Measurements from ENCODE around the gene TRIO. TPM values are rescaled to one million over a fixed set of nuclear protein-coding genes. Genes with fewer than 3 reads are reported as not detected.

The TRIO gene
- total and polyA plus RNA-seq, 2 donors, result 35.8 to 233 TPM

DNA sequence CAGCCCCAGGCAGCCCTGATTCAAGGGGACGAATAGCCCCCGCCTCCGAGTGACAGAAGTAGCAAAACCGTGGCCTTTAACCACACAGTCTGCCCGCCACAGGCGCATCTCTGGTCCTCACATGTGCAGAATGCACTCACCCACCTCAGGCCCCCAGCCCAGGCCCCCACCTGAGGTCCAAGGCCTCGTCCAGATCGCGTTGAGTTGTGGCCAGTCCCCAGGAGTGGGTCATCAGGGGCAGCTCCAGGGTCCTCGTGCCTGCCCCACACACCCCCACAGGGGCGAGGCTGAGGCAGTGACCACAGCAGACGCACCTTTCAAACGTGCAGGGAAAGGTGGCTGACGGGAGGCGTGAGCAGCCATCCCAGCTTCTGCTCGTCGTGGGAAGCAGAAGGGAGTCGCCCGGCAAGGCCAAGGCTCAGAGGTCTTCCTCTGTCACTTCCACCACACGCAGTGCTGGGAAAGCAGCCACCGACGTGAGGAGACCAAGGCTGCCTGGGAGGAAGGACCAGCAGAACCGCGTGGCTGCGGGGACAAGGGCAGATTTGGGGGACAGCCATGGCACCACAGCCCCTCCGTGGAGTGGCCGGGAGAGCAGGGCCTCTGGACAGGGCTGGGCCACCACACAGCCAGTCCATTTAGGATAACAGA lies 360.7 kb downstream of the TRIO start:
- Histone ChIP-seq H3K4me1 (ENCODE audit: insufficient read depth) (no peaks in the 10 kb centered on the region), H3K4me3 (ENCODE audit: low read depth, low read length) (no peak overlapping the region), H3K36me3 (ENCODE audit: insufficient read depth) (no peaks in the 10 kb centered on the region), H3K27ac (ENCODE audit: low read depth) (no peak overlapping the region)
- no peak for DNase-seq (ENCODE audit: extremely low spot score)
- 86% methylated on average over 27 of the region's 27 CpGs for WGBS

DNA sequence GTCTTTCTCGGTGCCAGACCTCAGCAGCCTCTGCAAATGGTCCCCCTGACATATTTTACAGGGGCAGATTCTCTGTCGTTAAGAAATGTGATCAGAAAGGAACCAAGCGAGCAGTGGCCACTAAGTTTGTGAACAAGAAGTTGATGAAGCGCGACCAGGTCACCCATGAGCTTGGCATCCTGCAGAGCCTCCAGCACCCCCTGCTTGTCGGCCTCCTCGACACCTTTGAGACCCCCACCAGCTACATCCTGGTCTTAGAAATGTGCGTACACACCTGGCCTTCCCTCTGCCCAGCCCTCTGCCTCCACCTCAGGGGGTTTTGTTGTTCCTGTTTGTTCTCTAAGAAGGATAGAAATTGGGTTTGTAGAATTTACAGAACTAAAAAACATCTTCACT lies 361.2 kb downstream of the TRIO start:
- 90% methylated on average over 8 of the region's 8 CpGs for WGBS
- H3K4me3 ChIP-seq (ENCODE audit: low read depth, low read length), result no peak overlapping the region
- DNase-seq (ENCODE audit: extremely low spot score), result no peak
- no peak overlapping the region for H3K27ac ChIP-seq (ENCODE audit: low read depth)
- no peaks in the 10 kb centered on the region for H3K4me1 ChIP-seq (ENCODE audit: insufficient read depth)
- H3K36me3 ChIP-seq (ENCODE audit: insufficient read depth), result no peaks in the 10 kb centered on the region

DNA sequence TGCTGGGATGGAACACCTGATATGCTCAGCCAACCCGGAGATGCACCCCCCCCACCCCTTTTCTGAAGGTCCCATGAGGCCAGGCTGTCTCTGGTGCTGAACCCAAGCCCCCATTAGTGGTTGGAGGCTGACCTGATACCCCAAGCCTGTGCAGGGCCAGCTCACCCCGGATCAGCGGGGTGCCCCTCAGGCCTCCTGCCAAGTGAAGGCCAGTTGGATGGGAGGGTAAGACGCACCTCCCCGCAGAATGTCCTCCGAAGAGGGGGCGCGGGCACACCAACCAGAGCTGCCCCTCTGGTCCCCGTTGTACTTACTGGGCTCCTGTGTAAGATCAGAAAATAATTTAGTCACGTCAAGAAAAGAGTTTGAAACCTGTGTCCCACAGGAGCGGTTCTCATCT lies 361.7 kb downstream of the TRIO start:
- H3K36me3 ChIP-seq (ENCODE audit: insufficient read depth), result no peaks in the 10 kb centered on the region
- 92% methylated on average over 11 of the region's 11 CpGs for WGBS

DNA sequence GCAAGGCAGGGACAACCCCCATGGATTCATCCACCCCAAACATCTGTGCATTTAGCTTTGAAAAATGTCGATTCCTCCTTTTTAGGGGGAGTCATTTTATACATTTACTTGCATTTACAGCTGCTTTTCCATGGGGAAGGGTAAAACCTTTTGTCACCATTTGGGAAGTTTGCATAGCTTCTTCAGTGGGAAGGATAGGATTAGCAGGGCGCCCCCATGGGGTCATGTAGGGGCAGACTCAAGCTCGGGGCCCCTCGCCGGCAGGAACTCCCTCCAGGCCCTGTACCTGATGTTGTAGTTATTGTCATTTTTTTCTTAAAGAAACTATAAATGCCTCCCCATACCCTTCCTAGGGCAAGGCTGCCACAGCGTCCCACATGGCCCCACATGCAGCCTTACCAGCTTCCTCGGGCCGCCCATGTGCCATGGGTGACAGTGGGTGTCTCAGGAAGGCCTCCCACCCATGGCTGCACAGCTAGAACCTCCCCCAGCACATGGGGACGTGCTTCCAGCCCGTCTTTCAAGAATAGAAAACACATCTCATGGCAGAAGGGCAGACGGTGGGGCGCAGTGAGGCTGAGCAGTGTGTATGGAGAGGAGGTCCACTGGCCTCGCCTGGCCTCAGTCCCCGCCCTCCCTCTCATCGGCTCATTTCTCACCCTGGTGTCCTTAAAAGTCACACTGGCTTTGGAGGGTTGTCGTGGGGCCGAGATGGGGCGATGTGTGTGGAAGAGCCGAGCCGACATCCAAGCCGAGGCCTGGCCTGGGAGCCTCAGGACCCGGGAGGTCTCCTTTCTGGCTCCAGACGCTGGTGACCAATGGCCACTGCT lies 362.4 kb downstream of the TRIO start:
- Histone ChIP-seq H3K36me3 (ENCODE audit: insufficient read depth) (no peaks in the 10 kb centered on the region), H3K4me1 (ENCODE audit: insufficient read depth) (no peaks in the 10 kb centered on the region), H3K4me3 (ENCODE audit: low read depth, low read length) (no peak overlapping the region), H3K27ac (ENCODE audit: low read depth) (no peak overlapping the region)
- 87% methylated on average over 23 of the region's 23 CpGs for WGBS
- DNase-seq (ENCODE audit: extremely low spot score), result no peak

More for the DNA sequence above, 361.7 kb downstream of the TRIO start:
- no peak overlapping the region for H3K4me3 ChIP-seq (ENCODE audit: low read depth, low read length)
- DNase-seq (ENCODE audit: extremely low spot score), result no peak
- H3K4me1 ChIP-seq (ENCODE audit: insufficient read depth), result no peaks in the 10 kb centered on the region
- no peak overlapping the region for H3K27ac ChIP-seq (ENCODE audit: low read depth)

DNA sequence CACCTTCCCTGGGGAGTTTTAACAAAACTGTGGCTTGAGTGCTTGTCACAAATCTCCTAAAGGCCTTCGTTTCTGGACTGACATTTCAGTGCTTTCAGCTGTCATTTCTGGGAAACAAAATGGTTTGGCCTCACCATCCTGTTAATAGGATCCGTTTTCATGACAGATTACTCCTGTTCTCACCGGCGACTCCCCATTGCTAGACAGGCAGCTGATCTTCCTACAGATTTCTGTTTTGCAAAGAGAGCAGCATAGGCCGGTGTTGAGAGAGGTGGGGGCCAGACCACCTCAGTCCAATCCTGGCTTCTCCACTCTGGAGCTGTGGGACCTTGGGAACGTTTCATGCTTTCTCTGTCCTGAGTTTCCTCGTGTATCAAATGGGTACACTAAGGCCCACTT lies 363.0 kb downstream of the TRIO start:
- DNase-seq (ENCODE audit: extremely low spot score), result no peak
- WGBS, result 79% methylated on average over 7 of the region's 7 CpGs
- Histone ChIP-seq H3K4me3 (ENCODE audit: low read depth, low read length) (no peak overlapping the region), H3K36me3 (ENCODE audit: insufficient read depth) (no peaks in the 10 kb centered on the region), H3K27ac (ENCODE audit: low read depth) (no peak overlapping the region), H3K4me1 (ENCODE audit: insufficient read depth) (no peaks in the 10 kb centered on the region)

DNA sequence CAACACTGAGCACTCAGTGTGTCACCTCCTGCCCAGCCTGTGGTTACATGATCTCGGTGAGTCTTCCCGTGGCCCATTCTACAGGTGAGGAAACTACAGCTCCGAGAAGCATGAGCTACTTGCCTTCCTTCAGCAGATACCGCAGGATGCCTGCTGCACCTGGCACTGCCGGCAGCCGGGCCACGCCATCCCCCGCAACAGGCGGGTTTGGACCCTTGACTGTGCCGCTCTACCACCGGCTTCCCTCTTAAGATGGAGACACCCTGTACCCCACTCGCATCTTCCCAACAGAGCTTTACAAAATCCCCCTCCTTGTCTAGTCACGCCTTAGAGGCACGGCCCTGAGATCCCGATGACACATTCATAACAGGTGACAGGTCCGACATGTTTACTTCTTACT lies 363.5 kb downstream of the TRIO start:
- no peak overlapping the region for H3K27ac ChIP-seq (ENCODE audit: low read depth)
- WGBS, result 93% methylated on average over 16 of the region's 16 CpGs
- DNase-seq (ENCODE audit: extremely low spot score), result no peak
- no peaks in the 10 kb centered on the region for H3K4me1 ChIP-seq (ENCODE audit: insufficient read depth)
- H3K36me3 ChIP-seq (ENCODE audit: insufficient read depth), result no peaks in the 10 kb centered on the region
- H3K4me3 ChIP-seq (ENCODE audit: low read depth, low read length), result no peak overlapping the region

DNA sequence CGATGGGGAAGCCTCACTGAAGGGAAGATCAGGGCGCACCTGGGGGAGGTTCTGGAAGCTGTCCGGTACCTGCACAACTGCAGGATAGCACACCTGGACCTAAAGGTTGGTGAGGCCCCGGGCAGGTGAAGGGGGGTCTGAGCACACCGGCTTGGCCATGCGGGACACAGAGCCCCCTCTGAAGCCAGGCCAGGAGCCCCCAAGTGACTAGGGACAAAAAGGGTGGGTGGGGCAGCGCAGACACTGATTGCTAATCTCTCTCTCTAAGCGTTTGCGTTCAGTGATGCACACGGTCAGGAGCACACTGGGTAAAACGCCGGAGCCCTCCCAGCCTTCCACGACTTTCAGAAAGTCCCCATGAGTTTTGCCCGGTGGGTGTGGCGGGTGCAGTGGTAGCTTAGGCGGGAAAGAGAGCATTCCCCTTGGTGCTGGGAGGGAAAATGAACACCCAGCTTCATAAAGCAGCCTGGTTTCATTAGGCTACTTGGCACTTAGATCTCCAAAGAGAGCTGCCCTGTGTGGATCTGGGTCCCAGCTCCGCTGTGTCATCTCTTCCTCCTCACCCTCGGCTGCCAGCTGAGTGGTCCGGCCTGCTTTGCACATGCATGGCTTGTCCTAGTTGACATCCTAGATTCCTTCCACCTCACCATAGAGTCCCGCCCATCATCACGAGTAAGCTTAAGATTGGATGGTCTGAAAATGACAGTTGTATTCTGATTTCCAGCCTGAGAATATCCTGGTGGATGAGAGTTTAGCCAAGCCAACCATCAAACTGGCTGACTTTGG lies 364.2 kb downstream of the TRIO start:
- 92% methylated on average over 21 of the region's 21 CpGs for WGBS
- DNase-seq (ENCODE audit: extremely low spot score), result no peak
- no peaks in the 10 kb centered on the region for H3K36me3 ChIP-seq (ENCODE audit: insufficient read depth)
- H3K27ac ChIP-seq (ENCODE audit: low read depth), result no peak overlapping the region
- no peaks in the 10 kb centered on the region for H3K4me1 ChIP-seq (ENCODE audit: insufficient read depth)
- no peak overlapping the region for H3K4me3 ChIP-seq (ENCODE audit: low read depth, low read length)

DNA sequence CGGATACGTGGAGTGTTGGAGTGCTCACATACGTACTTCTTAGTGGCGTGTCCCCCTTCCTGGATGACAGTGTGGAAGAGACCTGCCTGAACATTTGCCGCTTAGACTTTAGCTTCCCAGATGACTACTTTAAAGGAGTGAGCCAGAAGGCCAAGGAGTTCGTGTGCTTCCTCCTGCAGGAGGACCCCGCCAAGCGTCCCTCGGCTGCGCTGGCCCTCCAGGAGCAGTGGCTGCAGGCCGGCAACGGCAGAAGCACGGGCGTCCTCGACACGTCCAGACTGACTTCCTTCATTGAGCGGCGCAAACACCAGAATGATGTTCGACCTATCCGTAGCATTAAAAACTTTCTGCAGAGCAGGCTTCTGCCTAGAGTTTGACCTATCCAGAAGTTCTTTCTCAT lies 364.9 kb downstream of the TRIO start:
- no peak overlapping the region for H3K4me3 ChIP-seq (ENCODE audit: low read depth, low read length)
- no peaks in the 10 kb centered on the region for H3K4me1 ChIP-seq (ENCODE audit: insufficient read depth)
- 92% methylated on average over 20 of the region's 20 CpGs for WGBS
- no peak for DNase-seq (ENCODE audit: extremely low spot score)
- H3K36me3 ChIP-seq (ENCODE audit: insufficient read depth), result no peaks in the 10 kb centered on the region
- H3K27ac ChIP-seq (ENCODE audit: low read depth), result no peak overlapping the region

DNA sequence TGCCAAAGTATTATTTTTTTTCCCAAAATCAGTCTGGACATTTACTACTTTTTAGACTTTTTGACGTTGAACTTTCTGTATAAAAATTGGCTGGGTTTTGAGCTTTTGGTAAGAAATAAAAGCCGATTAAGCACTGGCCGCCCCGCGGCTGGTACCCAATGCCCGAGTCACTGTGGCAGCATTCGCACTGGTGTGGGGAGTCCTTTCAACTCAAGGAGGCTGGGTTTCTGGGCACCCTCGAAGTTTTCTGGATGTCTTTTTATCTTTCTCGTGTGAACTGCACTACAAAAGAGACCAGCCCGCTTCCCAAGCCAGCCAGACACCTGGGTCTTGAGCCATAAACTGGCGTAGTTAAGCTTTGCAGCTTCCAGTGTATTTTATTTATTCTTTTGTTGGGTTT lies 366.4 kb downstream of the TRIO start:
- Histone ChIP-seq H3K27ac (ENCODE audit: low read depth) (no peak overlapping the region), H3K4me1 (ENCODE audit: insufficient read depth) (no peaks in the 10 kb centered on the region), H3K4me3 (ENCODE audit: low read depth, low read length) (no peak overlapping the region), H3K36me3 (ENCODE audit: insufficient read depth) (no peaks in the 10 kb centered on the region)
- 66% methylated on average over 11 of the region's 11 CpGs for WGBS
- no peak for DNase-seq (ENCODE audit: extremely low spot score)

DNA sequence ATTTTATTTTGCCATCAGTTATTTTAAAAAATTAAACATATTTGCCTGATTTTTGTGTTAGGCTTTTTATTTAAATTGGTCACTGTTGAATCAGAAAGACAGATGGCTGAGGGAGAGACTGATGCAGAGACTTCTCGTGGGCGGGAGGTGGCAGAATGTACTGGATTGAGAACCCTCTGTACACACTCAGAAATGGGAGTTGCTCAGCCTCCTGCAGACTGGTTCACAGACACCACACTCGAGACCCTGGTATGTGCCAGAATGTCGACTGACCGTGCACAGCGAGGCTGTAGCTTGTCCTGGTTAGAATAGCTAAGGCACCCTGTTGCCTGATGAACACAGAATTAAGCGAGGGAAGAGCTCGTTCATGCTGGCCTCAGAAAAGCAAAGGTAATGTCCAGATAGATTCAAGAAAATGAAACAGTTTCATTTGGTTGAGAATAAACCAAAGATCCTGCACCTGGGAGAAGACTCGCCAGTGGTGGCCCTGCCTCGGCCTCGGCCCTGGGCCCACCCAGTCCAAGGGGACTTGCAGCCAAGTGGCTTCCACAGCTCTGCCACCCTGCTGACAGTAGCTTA lies 367.1 kb downstream of the TRIO start:
- no peak overlapping the region for H3K4me3 ChIP-seq (ENCODE audit: low read depth, low read length)
- H3K27ac ChIP-seq (ENCODE audit: low read depth), result no peak overlapping the region
- no peaks in the 10 kb centered on the region for H3K36me3 ChIP-seq (ENCODE audit: insufficient read depth)
- WGBS, result 86% methylated on average over 11 of the region's 11 CpGs
- no peaks in the 10 kb centered on the region for H3K4me1 ChIP-seq (ENCODE audit: insufficient read depth)
- no peak for DNase-seq (ENCODE audit: extremely low spot score)

DNA sequence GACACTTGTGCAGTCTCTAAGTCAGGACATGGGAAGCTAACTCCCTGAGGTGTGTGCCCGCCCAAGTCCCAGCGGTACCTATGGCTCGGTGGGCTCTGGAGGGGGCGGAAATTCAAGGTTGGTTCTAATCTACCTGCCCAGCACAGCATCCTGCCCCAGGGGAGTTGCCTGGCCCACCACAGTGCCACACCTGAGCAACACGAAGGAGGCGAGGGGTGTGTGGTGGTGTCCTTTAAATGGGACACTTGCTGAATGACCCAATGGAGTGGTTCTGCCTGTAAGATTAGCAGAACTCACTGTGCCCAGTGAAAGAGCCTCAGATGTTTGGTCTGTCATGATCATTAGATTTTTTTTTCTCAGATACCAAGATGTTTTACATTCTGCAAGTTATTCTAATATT lies 367.7 kb downstream of the TRIO start:
- no peak overlapping the region for H3K4me3 ChIP-seq (ENCODE audit: low read depth, low read length)
- no peaks in the 10 kb centered on the region for H3K4me1 ChIP-seq (ENCODE audit: insufficient read depth)
- no peaks in the 10 kb centered on the region for H3K36me3 ChIP-seq (ENCODE audit: insufficient read depth)
- no peak overlapping the region for H3K27ac ChIP-seq (ENCODE audit: low read depth)
- DNase-seq (ENCODE audit: extremely low spot score), result no peak
- 90% methylated on average over 6 of the region's 6 CpGs for WGBS

DNA sequence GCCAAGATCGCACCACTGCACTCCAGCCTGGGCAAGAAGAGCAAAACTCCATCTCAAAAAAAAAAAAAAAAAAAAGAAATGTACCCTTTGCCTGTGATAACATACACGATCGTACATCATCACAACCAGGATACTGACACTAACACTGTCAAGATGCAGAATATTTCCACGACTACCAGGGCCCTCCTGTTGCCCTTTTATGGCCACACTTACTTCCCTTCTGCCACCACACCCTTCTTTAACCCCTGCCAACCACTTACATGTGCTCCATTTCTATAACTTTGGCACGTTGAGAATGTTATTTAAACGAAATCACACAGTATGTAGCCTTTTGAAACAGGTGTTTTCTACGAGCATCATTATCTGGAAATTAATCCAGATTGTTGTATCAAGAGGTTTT lies 369.4 kb downstream of the TRIO start:
- Histone ChIP-seq H3K27ac (ENCODE audit: low read depth) (no peak overlapping the region), H3K4me3 (ENCODE audit: low read depth, low read length) (no peak overlapping the region), H3K4me1 (ENCODE audit: insufficient read depth) (no peaks in the 10 kb centered on the region), H3K36me3 (ENCODE audit: insufficient read depth) (no peaks in the 10 kb centered on the region)
- WGBS, result 62% methylated on average over 7 of the region's 7 CpGs
- no peak for DNase-seq (ENCODE audit: extremely low spot score)

DNA sequence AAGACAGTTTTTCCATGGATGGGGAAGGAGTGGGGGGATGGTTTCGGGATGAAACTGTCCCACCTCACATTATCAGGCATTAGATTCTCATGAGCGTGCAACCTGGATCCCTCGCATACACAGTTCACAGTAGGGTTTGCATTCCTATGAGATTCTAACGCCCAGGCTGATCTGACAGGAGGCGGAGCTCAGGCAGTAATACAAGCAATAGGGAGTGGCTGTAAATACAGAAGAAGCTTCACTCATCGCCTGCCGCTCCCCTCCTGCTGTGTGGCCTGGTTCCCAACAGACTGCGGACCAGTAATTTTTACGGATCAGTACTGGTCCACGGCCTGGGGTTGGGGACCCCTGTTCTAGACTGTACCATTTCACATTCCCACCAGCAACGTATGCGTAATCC lies 370.1 kb downstream of the TRIO start:
- no peaks in the 10 kb centered on the region for H3K4me1 ChIP-seq (ENCODE audit: insufficient read depth)
- no peaks in the 10 kb centered on the region for H3K36me3 ChIP-seq (ENCODE audit: insufficient read depth)
- H3K27ac ChIP-seq (ENCODE audit: low read depth), result no peak overlapping the region
- DNase-seq (ENCODE audit: extremely low spot score), result no peak
- 66% methylated on average over 12 of the region's 12 CpGs for WGBS
- H3K4me3 ChIP-seq (ENCODE audit: low read depth, low read length), result no peak overlapping the region

All from urinary bladder (tissue), 4 donors.